CD4-positive, CD25-positive, alpha-beta regulatory T cell (primary cell): ENCODE data around the gene TMSB4X. TPM values are rescaled to one million over a fixed set of nuclear protein-coding genes. Genes with fewer than 3 reads are reported as not detected.
"Not testable (repeated sequence)": the region's sequence is repeated elsewhere in the genome, so short reads cannot be mapped to it uniquely, and the experiment has no call there.

ENCODE experiments used
- ATAC-seq, 2 donors: fragments of 150-1000 bp; cut with Tn5 transposase; one replicate each; pipeline ENCODE4 v1.10.0; 2021; ENCODE audit warnings: low read depth in 2 of 2, moderate number of reproducible peaks in 2 of 2, moderate library complexity in 1 of 2
- DNase-seq, 3 donors: peaks; one replicate each; pipeline versions ENCODE4 v3.0.0 to v3.0.0-alpha.2; 2012 to 2022; ENCODE audit warnings: mixed read lengths in 1 of 3
- H3K27ac ChIP-seq: one replicate; pipeline ENCODE4 v1.7.0; 2013; ENCODE audit warnings: mild to moderate bottlenecking, low read length; ENCODE audit not compliant: insufficient read depth, poor library complexity, severe bottlenecking
- H3K27me3 ChIP-seq: one replicate; pipeline ENCODE4 v1.7.0; 2013; ENCODE audit warnings: low read length; ENCODE audit not compliant: control insufficient read depth, insufficient read depth
- H3K36me3 ChIP-seq: one replicate; pipeline ENCODE4 v1.7.0; 2013; ENCODE audit warnings: mild to moderate bottlenecking, low read length, moderate library complexity; ENCODE audit not compliant: control insufficient read depth, insufficient read depth
- H3K4me1 ChIP-seq: 2 replicates; pipeline ENCODE4 v1.7.0; 2013; ENCODE audit warnings: mild to moderate bottlenecking, low read length; ENCODE audit not compliant: insufficient read depth, control insufficient read depth, poor library complexity, severe bottlenecking
- H3K4me3 ChIP-seq: one replicate; pipeline ENCODE4 v1.7.0; 2013; ENCODE audit warnings: low read depth, mild to moderate bottlenecking, low read length, moderate library complexity
- H3K9me3 ChIP-seq, 2 experiments: 1 replicate in 1 of 2; 2 replicates in 1 of 2; pipeline ENCODE4 v1.7.0; 2013; ENCODE audit warnings: low read length in 2 of 2, mild to moderate bottlenecking in 1 of 2, moderate library complexity in 1 of 2; ENCODE audit not compliant: control insufficient read depth in 2 of 2
- H3K27ac Mint-ChIP-seq, 3 donors: one replicate each; pipeline ENCODE4 v1.8.0; 2020 to 2022; ENCODE audit warnings: mild to moderate bottlenecking in 3 of 3, mixed read lengths in 3 of 3, moderate library complexity in 2 of 3
- H3K27me3 Mint-ChIP-seq: one replicate; pipeline ENCODE4 v1.8.0; 2022; ENCODE audit warnings: mild to moderate bottlenecking, mixed read lengths
- H3K36me3 Mint-ChIP-seq: one replicate; pipeline ENCODE4 v1.8.0; 2020; ENCODE audit warnings: mixed read lengths
- H3K4me1 Mint-ChIP-seq, 4 donors: one replicate each; pipeline ENCODE4 v1.8.0; 2020 to 2022; ENCODE audit warnings: mixed read lengths in 4 of 4, mild to moderate bottlenecking in 1 of 4
- H3K4me3 Mint-ChIP-seq, 4 donors: one replicate each; pipeline ENCODE4 v1.8.0; 2020 to 2022; ENCODE audit warnings: mild to moderate bottlenecking in 4 of 4, mixed read lengths in 4 of 4, moderate library complexity in 3 of 4
- H3K9me3 Mint-ChIP-seq, 7 donors: one replicate each; pipeline ENCODE4 v1.8.0; 2020 to 2022; ENCODE audit warnings: mixed read lengths in 7 of 7, mild to moderate bottlenecking in 3 of 7, moderate library complexity in 2 of 7
- polyA plus RNA-seq, 4 donors: library from polyadenylated mRNA; unstranded; fragments of 300-500 nt; fragmentation: Illumina TruSeq; gene quantifications; one replicate each; pipeline ENCODE4 v1.2.3, GENCODE V29; 2021
- total RNA-seq: library from RNA; stranded (reverse); gene quantifications from one replicate; pipeline ENCODE4 v1.2.3, GENCODE V29; 2022

Gene TMSB4X
- total and polyA plus RNA-seq, 5 donors from 2014 or later, result 6,725 to 36,942 (median 34,427) TPM

- peak overlapping the region; percentile 96 to 100 (median 98) for H3K4me3 Mint-ChIP-seq
- peaks cover 21% of the 10 kb centered on the region for H3K36me3 Mint-ChIP-seq
- peaks cover 7% of the 10 kb centered on the region for H3K27me3 Mint-ChIP-seq
Observed at GRCh38 chrX:12973561-12974304, 1.2 kb upstream of the TMSB4X start.

GRCh38 chrX:12974305-12974795, 560 bp upstream of the TMSB4X start:
- Histone ChIP-seq H3K4me1 (peaks cover 29% of the 10 kb centered on the region), H3K27ac (peak overlapping the region; percentile 90), H3K36me3 (peaks cover 16% of the 10 kb centered on the region), H3K4me3 (peak overlapping the region; percentile 98), H3K27me3 (no peaks in the 10 kb centered on the region), H3K9me3 (no peaks in the 10 kb centered on the region)
- Mint-ChIP-seq H3K4me1 (peaks cover 4 to 52% (median 13%) of the 10 kb centered on the region in 4 donors), H3K36me3 (peaks cover 21% of the 10 kb centered on the region), H3K4me3 (peak overlapping the region; percentile 96 to 100 (median 98)), H3K9me3 (peaks cover 0 to 7% (median 0%) of the 10 kb centered on the region in 7 donors), H3K27me3 (peaks cover 7% of the 10 kb centered on the region), H3K27ac (peak overlapping the region; percentile 90 to 98 (median 97))
- ATAC-seq (peak; percentile 4 to 9), DNase-seq (peak in 1 of 3 donors; percentile 36)

More at GRCh38 chrX:12973561-12974304, 1.2 kb upstream of the TMSB4X start:
- Histone ChIP-seq H3K9me3 (no peaks in the 10 kb centered on the region), H3K4me3 (peak overlapping the region; percentile 98), H3K27me3 (no peaks in the 10 kb centered on the region), H3K36me3 (peaks cover 16% of the 10 kb centered on the region), H3K27ac (peak overlapping the region; percentile 90), H3K4me1 (peaks cover 29% of the 10 kb centered on the region)
- ATAC-seq (peak in 1 of 2 donors; percentile 3), DNase-seq (peak in 1 of 3 donors; percentile 77)
- Mint-ChIP-seq H3K4me1 (peaks cover 4 to 52% (median 13%) of the 10 kb centered on the region in 4 donors), H3K9me3 (peaks cover 0 to 7% (median 0%) of the 10 kb centered on the region in 7 donors), H3K27ac (peak overlapping the region; percentile 90 to 98 (median 97))

GRCh38 chrX:12975670-12975965, 708 bp downstream of the TMSB4X start:
- DNase-seq, result no peak
- H3K4me1 Mint-ChIP-seq, result peaks cover 9 to 49% (median 14%) of the 10 kb centered on the region in 4 donors
- Histone ChIP-seq H3K9me3 (no peaks in the 10 kb centered on the region), H3K27ac (peak overlapping the region; percentile 90), H3K4me1 (peaks cover 31% of the 10 kb centered on the region), H3K36me3 (peaks cover 16% of the 10 kb centered on the region), H3K4me3 (peak overlapping the region; percentile 98), H3K27me3 (no peaks in the 10 kb centered on the region)
- ATAC-seq, result no peak
- peaks cover 21% of the 10 kb centered on the region for H3K36me3 Mint-ChIP-seq
- H3K9me3 Mint-ChIP-seq, result peaks cover 0 to 7% (median 0%) of the 10 kb centered on the region in 7 donors
- peaks cover 7% of the 10 kb centered on the region for H3K27me3 Mint-ChIP-seq
- peak overlapping the region; percentile 90 to 98 (median 97) for H3K27ac Mint-ChIP-seq
- H3K4me3 Mint-ChIP-seq, result peak overlapping the region; percentile 96 to 100 (median 98)

- Mint-ChIP-seq H3K36me3 (peaks cover 21% of the 10 kb centered on the region), H3K9me3 (peaks cover 0 to 7% (median 0%) of the 10 kb centered on the region in 7 donors)
- peaks cover 34% of the 10 kb centered on the region for H3K4me1 ChIP-seq
Observed at GRCh38 chrX:12975991-12976558, 1.2 kb downstream of the TMSB4X start.

GRCh38 chrX:12976819-12977732, 2.2 kb downstream of the TMSB4X start:
- H3K27ac Mint-ChIP-seq, result peak overlapping the region; percentile 90 to 100 (median 95)
- not testable (repeated sequence) for H3K27me3 Mint-ChIP-seq, H3K9me3 ChIP-seq, ATAC-seq, H3K27me3 ChIP-seq, H3K9me3 Mint-ChIP-seq
- H3K36me3 Mint-ChIP-seq, result peaks cover 21% of the 10 kb centered on the region
- H3K4me1 ChIP-seq, result peaks cover 43% of the 10 kb centered on the region
- DNase-seq, result peak in 1 of 3 donors; percentile 38
- peaks cover 9 to 56% (median 16%) of the 10 kb centered on the region in 4 donors for H3K4me1 Mint-ChIP-seq
- peak overlapping the region; percentile 95 to 100 (median 97) for H3K4me3 Mint-ChIP-seq
- H3K27ac ChIP-seq, result peak overlapping the region; percentile 90
- peak overlapping the region; percentile 98 for H3K4me3 ChIP-seq
- peaks cover 16% of the 10 kb centered on the region for H3K36me3 ChIP-seq

More at GRCh38 chrX:12975991-12976558, 1.2 kb downstream of the TMSB4X start:
- peak overlapping the region; percentile 98 for H3K4me3 ChIP-seq
- Mint-ChIP-seq H3K27me3 (peaks cover 7% of the 10 kb centered on the region), H3K27ac (peak overlapping the region; percentile 90 to 98 (median 97)), H3K4me1 (peaks cover 9 to 49% (median 12%) of the 10 kb centered on the region in 4 donors), H3K4me3 (peak overlapping the region; percentile 96 to 100 (median 98))
- DNase-seq (peak in 1 of 3 donors; percentile 60), ATAC-seq (no peak)
- no peaks in the 10 kb centered on the region for H3K27me3 ChIP-seq
- H3K36me3 ChIP-seq, result peaks cover 16% of the 10 kb centered on the region
- H3K27ac ChIP-seq, result peak overlapping the region; percentile 90
- no peaks in the 10 kb centered on the region for H3K9me3 ChIP-seq

- Mint-ChIP-seq H3K9me3 (peaks cover 0 to 7% (median 0%) of the 10 kb centered on the region in 7 donors), H3K4me1 (peaks cover 10 to 62% (median 18%) of the 10 kb centered on the region in 4 donors), H3K27me3 (peaks cover 7% of the 10 kb centered on the region), H3K4me3 (peak overlapping the region; percentile 95 to 100 (median 97)), H3K36me3 (peaks cover 21% of the 10 kb centered on the region), H3K27ac (peak overlapping the region; percentile 90 to 100 (median 95))
- no peak for DNase-seq
- ATAC-seq, result no peak
- Histone ChIP-seq H3K9me3 (no peaks in the 10 kb centered on the region), H3K27me3 (no peaks in the 10 kb centered on the region), H3K4me1 (peaks cover 50% of the 10 kb centered on the region), H3K27ac (peak overlapping the region; percentile 85), H3K36me3 (peaks cover 16% of the 10 kb centered on the region), H3K4me3 (peak overlapping the region; percentile 98)
Observed at GRCh38 chrX:12977761-12978204, 2.9 kb downstream of the TMSB4X start.
